Neural progenitor cell (in vitro differentiated cells): ENCODE measurements around the gene FBXO27. TPM values are rescaled to one million over a fixed set of nuclear protein-coding genes. Genes with fewer than 3 reads are reported as not detected.
A peak's percentile ranks its signal among the peaks of the same experiment; 100 is the strongest.

Experiments
- DNase-seq: peaks from one replicate; pipeline ENCODE4 v3.0.0-alpha.2; 2016; ENCODE audit warnings: low spot score
- H2AFZ ChIP-seq: fragments of 200-600 bp; sonication (generic); replicated peaks from 2 replicates; pipeline ENCODE4 v1.6.1; 2016; ENCODE audit warnings: antibody characterized with exemption
- H3F3A ChIP-seq: fragments of 200-600 bp; sonication (generic); 2 replicates; pipeline ENCODE4 v1.6.1; 2016; ENCODE audit warnings: antibody characterized with exemption, low read depth
- H3K27ac ChIP-seq: fragments of 200-600 bp; sonication (generic); 2 replicates; pipeline ENCODE4 v1.5.1; 2016; ENCODE audit warnings: mild to moderate bottlenecking
- H3K27me3 ChIP-seq: fragments of 200-600 bp; sonication (generic); 2 replicates; pipeline ENCODE4 v1.6.1; 2016; ENCODE audit warnings: mild to moderate bottlenecking, moderate library complexity
- H3K36me3 ChIP-seq: fragments of 200-600 bp; sonication (generic); 2 replicates; pipeline ENCODE4 v1.5.1; 2016
- H3K4me1 ChIP-seq: fragments of 200-600 bp; sonication (generic); 2 replicates; pipeline ENCODE4 v1.6.1; 2016; ENCODE audit warnings: mixed run types
- H3K4me2 ChIP-seq: fragments of 200-600 bp; sonication (generic); 2 replicates; pipeline ENCODE4 v1.6.1; 2016
- H3K4me3 ChIP-seq: fragments of 200-600 bp; sonication (generic); 2 replicates; pipeline ENCODE4 v1.5.1; 2016
- H3K79me2 ChIP-seq: fragments of 200-600 bp; sonication (generic); 2 replicates; pipeline ENCODE4 v1.6.1; 2016; ENCODE audit warnings: low read depth
- H3K9ac ChIP-seq: fragments of 200-600 bp; sonication (generic); 2 replicates; pipeline ENCODE4 v1.6.1; 2016
- H3K9me3 ChIP-seq: fragments of 200-600 bp; sonication (generic); 2 replicates; pipeline ENCODE4 v1.5.1; 2016; ENCODE audit warnings: low read depth
- H4K20me1 ChIP-seq: fragments of 200-600 bp; sonication (generic); 2 replicates; pipeline ENCODE4 v1.6.1; 2016; ENCODE audit warnings: low read depth
- H3K27ac Mint-ChIP-seq: 3 replicates; pipeline ENCODE4 v1.8.0; 2021; ENCODE audit warnings: mixed read lengths
- H3K27me3 Mint-ChIP-seq: 2 replicates; pipeline ENCODE4 v1.8.0; 2022; ENCODE audit warnings: low read depth, mild to moderate bottlenecking, inconsistent platforms, moderate library complexity, mixed read lengths; ENCODE audit not compliant: insufficient read depth
- H3K36me3 Mint-ChIP-seq: 3 replicates; pipeline ENCODE4 v1.8.0; 2021; ENCODE audit warnings: mixed read lengths
- H3K4me1 Mint-ChIP-seq: 3 replicates; pipeline ENCODE4 v1.8.0; 2021; ENCODE audit warnings: mixed read lengths
- H3K4me3 Mint-ChIP-seq: 3 replicates; pipeline ENCODE4 v1.8.0; 2021; ENCODE audit warnings: mild to moderate bottlenecking, moderate library complexity, mixed read lengths
- H3K9me3 Mint-ChIP-seq: 3 replicates; pipeline ENCODE4 v1.8.0; 2020; ENCODE audit warnings: mixed read lengths
- EZH2 ChIP-seq: fragments of 200-600 bp; sonication (generic); IDR thresholded peaks from 2 replicates; pipeline ENCODE4 v1.6.1; 2017; ENCODE audit warnings: antibody characterized with exemption, mild to moderate bottlenecking, moderate library complexity
- EZH2phosphoT487 ChIP-seq: fragments of 200-600 bp; sonication (generic); IDR thresholded peaks from 2 replicates; pipeline ENCODE4 v1.6.1; 2017; ENCODE audit warnings: antibody characterized with exemption
- total RNA-seq: library from RNA; depleted of rRNA; stranded (reverse); fragments of >200 nt; gene quantifications from 2 replicates; pipeline ENCODE4 v1.2.3, GENCODE V29; 2015; ENCODE audit warnings: low replicate concordance
- TF ChIP-seq, protein P1 (sequence below): fragments of 200-600 bp; sonication (generic); IDR thresholded peaks from 2 replicates; pipeline ENCODE4 v1.5.1; 2017; ENCODE audit warnings: antibody characterized with exemption, mild to moderate bottlenecking

Gene FBXO27
- total RNA-seq, 1 donor from 2014 or later = 3.1 TPM

DNA sequence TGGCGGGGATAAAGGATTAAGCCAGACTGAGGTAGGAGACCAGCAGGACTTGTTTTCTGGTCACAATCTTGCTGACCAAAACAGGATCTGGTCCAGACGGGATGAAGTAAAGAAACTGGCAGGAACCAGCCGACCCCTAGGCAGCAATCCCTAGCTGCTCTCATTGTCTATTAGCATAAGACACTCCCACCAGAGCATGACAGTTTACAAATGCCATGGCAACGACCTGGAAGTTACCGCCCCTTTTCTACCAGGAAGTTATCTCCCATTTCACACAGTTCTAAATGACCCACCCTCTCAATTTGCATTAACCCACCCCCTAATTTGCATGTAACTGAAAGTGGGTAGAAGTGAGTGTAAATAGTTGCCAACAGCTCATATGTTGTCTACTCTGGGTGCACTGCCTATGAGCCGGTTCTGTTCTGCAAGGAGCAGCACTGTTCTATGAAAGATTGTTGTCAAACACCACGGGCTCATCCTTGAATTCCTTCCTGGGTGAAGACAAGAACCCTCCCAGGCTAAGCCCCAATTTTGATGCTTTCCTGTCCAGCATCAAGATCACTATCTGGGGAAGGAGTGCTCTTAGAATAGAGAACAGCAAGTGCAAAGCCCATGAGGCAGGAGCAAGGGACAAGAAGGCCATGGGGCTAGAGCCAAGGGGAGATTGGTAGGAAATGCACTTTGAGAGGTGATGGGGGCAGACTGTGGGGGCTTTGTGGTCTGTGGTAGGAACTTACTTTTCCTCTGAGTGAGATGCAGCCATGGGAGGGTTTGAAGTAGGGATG is 13.9 kb upstream of the FBXO27 start:
- H3K9me3 ChIP-seq = no peaks in the 10 kb centered on the region
- no peak overlapping the region for H3K27ac Mint-ChIP-seq
- H3K4me1 ChIP-seq = no peaks in the 10 kb centered on the region
- TF ChIP-seq, protein P1, sequence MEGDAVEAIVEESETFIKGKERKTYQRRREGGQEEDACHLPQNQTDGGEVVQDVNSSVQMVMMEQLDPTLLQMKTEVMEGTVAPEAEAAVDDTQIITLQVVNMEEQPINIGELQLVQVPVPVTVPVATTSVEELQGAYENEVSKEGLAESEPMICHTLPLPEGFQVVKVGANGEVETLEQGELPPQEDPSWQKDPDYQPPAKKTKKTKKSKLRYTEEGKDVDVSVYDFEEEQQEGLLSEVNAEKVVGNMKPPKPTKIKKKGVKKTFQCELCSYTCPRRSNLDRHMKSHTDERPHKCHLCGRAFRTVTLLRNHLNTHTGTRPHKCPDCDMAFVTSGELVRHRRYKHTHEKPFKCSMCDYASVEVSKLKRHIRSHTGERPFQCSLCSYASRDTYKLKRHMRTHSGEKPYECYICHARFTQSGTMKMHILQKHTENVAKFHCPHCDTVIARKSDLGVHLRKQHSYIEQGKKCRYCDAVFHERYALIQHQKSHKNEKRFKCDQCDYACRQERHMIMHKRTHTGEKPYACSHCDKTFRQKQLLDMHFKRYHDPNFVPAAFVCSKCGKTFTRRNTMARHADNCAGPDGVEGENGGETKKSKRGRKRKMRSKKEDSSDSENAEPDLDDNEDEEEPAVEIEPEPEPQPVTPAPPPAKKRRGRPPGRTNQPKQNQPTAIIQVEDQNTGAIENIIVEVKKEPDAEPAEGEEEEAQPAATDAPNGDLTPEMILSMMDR = no peak
- TF ChIP-seq EZH2 (no peak), EZH2phosphoT487 (no peak)
- H3K9me3 Mint-ChIP-seq = peaks cover 13% of the 10 kb centered on the region
- H3K4me3 ChIP-seq = no peak overlapping the region
- H2AFZ ChIP-seq = no peak overlapping the region
- no peaks in the 10 kb centered on the region for H3K36me3 ChIP-seq
- no peaks in the 10 kb centered on the region for H3F3A ChIP-seq
- H3K27ac ChIP-seq = no peak overlapping the region
- H3K4me2 ChIP-seq = no peak overlapping the region
- H3K27me3 Mint-ChIP-seq = peaks cover 8% of the 10 kb centered on the region
- H3K4me3 Mint-ChIP-seq = peak overlapping the region; percentile 9
- no peaks in the 10 kb centered on the region for H3K4me1 Mint-ChIP-seq
- no peaks in the 10 kb centered on the region for H3K79me2 ChIP-seq
- DNase-seq = no peak
- H3K36me3 Mint-ChIP-seq = no peaks in the 10 kb centered on the region
- H4K20me1 ChIP-seq = no peaks in the 10 kb centered on the region
- peaks cover 1% of the 10 kb centered on the region for H3K27me3 ChIP-seq
- no peak overlapping the region for H3K9ac ChIP-seq

DNA sequence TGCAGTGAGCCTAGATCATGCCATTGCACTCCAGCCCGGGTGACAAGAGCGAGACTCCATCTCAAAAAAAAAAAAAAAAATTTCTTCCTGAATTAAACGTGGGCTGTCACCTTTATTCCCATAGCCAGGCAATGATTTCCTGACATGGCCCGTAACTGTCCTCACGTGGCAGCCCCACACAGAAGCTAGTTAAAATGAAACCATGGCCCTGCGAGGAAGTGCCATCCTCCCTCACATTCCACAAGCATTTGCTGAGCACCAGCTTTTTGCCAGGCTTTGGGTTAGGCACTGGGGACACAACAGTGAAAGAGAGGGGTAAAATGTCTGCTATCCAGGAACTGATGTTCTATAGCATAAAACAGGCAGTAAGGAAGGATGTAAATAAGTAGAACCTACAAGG is 13.2 kb upstream of the FBXO27 start:
- TF ChIP-seq EZH2 (no peak), EZH2phosphoT487 (no peak)
- TF ChIP-seq, protein P1 = no peak
- H3K27me3 Mint-ChIP-seq = peaks cover 8% of the 10 kb centered on the region
- H3K27ac ChIP-seq = no peak overlapping the region
- no peak overlapping the region for H3K27ac Mint-ChIP-seq
- no peaks in the 10 kb centered on the region for H3K36me3 ChIP-seq
- peaks cover 16% of the 10 kb centered on the region for H3K9me3 Mint-ChIP-seq
- H3F3A ChIP-seq = no peaks in the 10 kb centered on the region
- no peak overlapping the region for H3K4me2 ChIP-seq
- no peaks in the 10 kb centered on the region for H3K4me1 Mint-ChIP-seq
- H3K9ac ChIP-seq = no peak overlapping the region
- H3K27me3 ChIP-seq = no peaks in the 10 kb centered on the region
- H3K36me3 Mint-ChIP-seq = no peaks in the 10 kb centered on the region
- no peak for DNase-seq
- no peaks in the 10 kb centered on the region for H3K4me1 ChIP-seq
- H3K79me2 ChIP-seq = no peaks in the 10 kb centered on the region
- no peak overlapping the region for H2AFZ ChIP-seq
- peak overlapping the region; percentile 9 for H3K4me3 Mint-ChIP-seq
- H4K20me1 ChIP-seq = no peaks in the 10 kb centered on the region
- H3K4me3 ChIP-seq = no peak overlapping the region
- no peaks in the 10 kb centered on the region for H3K9me3 ChIP-seq

DNA sequence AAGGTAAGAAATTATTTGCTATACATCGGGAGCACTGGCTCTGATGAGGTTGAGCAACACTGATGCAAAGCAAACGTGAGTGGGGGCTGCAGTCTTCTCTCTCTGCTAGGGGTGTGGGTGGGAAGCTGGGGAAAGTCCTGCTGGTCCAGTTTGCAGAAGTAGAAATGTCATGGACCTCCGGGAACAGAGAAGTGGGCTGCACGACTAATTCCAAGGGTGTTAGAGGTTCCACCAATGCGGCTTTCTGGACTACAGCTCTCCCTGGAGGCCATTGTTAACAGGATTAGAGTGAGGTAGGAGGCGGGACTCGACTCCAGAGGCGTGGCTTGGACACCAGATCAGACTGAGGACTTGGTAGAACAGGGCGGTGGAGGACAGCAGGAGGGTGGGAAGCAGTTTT is 5.7 kb upstream of the FBXO27 start:
- Histone ChIP-seq H3K4me3 (no peak overlapping the region), H3K4me2 (peak overlapping the region; percentile 41), H2AFZ (peak overlapping the region; percentile 18), H3K27me3 (peaks cover 19% of the 10 kb centered on the region), H3K36me3 (no peaks in the 10 kb centered on the region), H4K20me1 (no peaks in the 10 kb centered on the region), H3K79me2 (no peaks in the 10 kb centered on the region), H3K4me1 (no peaks in the 10 kb centered on the region), H3F3A (peaks cover 2% of the 10 kb centered on the region), H3K9me3 (no peaks in the 10 kb centered on the region), H3K9ac (no peak overlapping the region), H3K27ac (no peak overlapping the region)
- Mint-ChIP-seq H3K4me3 (peak overlapping the region; percentile 52), H3K27ac (peak overlapping the region; percentile 57), H3K27me3 (peaks cover 18% of the 10 kb centered on the region), H3K36me3 (no peaks in the 10 kb centered on the region), H3K4me1 (peaks cover 12% of the 10 kb centered on the region), H3K9me3 (peaks cover 5% of the 10 kb centered on the region)
- TF ChIP-seq, protein P1 = no peak
- no peak for TF ChIP-seq EZH2phosphoT487
- TF ChIP-seq EZH2 = no peak
- peak; percentile 87 for DNase-seq
